ENCODE measurements around the gene CRHR1. TPM values are rescaled to one million over a fixed set of nuclear protein-coding genes. Genes with fewer than 3 reads are reported as not detected.

The CRHR1 gene
- polyA plus RNA-seq, 12 donors, result 0.27 to 0.72 (median 0.40) TPM; not detected in 8

DNA sequence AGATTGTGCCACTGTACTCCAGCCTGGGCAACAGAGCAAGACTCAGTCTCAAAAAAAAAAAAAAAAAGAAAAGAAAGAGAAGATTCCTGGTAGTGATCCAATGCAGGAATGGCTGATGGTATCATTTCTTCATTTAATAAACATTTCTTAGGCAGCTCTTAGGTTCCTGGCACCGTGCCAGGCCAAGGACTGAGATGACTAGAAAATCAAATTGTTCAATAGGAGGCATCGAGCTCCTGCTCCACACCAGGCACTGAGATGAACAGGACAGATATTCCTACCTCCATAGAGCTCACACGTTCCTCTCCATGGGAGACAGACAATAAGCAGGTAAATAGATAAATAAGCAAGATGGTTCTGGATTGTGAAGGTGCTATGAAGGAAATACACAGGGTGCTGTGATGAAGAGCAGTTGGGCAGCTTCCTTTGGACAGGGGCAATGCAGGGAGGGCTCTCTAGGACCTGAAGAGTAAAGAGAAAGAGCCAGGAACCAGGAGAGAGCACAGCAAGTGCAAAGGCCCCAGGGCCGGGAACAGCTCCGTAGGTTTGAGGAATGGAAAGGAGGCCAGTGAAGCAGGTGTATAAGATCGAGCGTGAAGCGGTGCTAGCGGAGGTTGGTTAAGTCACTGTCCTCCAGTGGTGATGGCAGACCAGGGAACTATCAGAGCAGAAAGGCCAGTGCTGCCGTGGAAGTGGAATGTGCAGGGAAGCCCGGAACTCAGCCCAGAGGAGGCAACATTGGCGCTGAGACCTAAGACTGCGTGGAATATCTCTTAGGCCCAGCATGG, 26.5 kb upstream of the CRHR1 start:
- DNase-seq, result no peak

DNA sequence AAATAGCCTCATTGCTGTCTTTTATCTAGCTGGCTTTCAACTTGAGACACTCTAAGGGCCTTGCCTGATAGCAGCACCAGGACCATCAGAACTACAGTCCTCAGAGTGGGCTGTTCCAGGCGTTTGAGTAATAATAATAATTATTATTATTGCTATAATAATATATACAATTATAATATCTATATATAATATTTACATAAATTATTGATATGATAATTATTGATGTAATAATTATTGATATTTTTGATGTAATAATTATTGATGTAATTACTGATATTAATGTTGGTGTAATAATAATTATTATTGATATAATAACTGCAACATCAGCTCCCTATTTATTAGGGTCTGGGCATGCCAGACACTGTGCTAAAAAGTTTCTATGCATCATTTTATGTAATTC, 25.6 kb upstream of the CRHR1 start:
- DNase-seq, result no peak

DNA sequence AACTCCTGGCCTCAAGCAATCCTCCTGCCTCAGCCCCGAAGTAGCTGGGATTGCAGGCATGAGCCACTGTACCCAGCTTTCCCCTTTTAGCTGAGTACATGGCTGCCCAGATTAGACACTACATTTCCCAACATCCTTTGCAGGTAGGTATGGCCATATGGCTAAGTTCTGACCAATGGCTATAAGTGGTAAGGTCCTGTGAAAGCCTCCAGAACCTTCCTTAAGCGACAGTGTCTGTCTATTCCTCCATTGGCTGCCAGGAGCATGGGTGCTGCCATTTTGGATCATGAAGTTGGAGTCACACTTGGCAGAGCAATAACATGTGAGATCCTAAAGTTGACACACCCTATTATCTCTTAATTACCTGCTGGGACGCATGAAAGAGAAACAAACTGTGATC, 24.4 kb upstream of the CRHR1 start:
- no peak for DNase-seq

DNA sequence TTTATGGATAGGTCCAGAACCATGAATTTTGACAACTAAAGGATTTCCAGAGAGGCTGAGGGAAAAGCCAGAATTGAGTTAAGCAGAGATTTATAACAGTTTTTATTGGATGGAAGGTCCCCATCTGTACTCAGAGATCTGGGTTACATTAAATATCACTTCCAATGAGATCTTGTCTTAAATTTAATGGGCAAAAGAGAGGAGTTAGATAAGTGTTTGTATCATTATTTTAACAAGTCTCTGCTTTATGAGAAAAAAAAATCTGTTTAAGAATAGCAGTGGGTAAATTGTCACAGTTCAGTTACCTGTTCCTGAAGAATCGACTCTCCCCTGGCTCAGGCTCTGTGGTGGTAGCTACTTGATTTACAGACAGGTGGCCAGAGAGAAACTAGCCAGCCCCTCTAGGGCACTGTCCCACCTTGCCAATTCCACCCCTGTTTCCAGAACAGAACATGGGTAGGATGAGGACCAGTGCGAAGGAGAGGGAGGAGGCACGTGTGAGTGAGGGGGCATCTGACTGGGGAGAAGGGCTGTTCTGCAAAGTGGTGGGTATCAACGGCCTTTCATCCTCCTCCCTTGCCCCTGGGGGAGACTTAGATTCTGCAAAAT, 22.1 kb upstream of the CRHR1 start:
- no peak for DNase-seq

DNA sequence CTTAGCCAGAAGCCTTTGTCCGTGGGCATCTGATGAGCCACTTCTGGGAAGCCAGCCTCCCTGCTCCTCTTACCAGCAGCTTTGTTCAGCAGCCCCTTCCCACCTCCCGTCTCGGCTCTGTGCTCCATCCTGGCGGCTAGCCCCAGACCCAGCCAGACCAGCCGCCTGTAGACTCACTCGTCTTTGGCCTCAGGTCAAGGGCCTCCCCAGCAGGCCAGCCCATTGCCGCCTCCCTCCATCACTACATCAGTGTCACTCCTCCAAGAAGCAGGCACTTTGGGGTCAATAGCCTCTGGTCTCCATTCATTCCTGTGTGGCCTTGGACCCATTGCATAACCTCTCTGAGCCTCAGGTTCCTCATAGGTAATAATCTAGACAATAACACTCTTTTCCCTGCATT, 20.9 kb upstream of the CRHR1 start:
- no peak for DNase-seq

DNA sequence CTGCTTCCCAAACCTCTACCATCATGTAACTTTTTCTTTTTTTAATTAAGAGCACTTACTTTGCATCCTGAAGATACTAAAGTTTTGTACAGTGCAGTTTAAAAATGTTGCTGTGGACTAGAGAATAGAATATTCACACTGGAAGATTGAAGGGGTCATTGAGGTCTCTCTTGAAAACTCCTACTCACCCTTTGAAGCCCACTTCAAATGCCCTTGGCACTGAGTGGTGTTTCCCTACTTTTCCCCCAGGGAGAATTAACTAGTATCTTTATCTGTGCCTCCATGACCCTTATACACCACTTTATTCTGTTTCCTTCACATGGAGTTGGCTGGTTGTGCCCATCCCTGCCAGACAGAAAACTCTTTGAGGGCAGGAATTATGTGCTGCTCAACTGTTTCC, 19.6 kb upstream of the CRHR1 start:
- no peak for DNase-seq

DNA sequence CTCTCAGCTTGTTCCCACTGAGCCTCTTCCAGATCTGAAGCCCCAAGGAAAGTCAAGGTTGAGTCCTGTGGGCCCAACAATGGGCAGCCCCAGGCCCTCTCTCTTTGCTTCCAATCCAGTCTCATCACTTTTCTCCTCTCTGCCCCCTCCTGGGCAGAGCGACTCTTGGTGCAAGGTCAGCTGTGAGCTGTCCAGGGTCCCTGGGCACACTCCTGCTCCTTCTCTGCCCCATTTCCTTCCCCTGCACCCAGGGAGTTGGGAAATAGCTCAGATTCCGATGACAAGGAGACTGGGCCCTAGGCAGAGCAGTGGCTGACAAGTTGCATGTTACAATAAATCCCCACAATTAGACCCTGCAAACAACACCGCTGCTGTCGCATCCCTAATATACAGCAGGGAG, 16.1 kb upstream of the CRHR1 start:
- DNase-seq, result no peak

DNA sequence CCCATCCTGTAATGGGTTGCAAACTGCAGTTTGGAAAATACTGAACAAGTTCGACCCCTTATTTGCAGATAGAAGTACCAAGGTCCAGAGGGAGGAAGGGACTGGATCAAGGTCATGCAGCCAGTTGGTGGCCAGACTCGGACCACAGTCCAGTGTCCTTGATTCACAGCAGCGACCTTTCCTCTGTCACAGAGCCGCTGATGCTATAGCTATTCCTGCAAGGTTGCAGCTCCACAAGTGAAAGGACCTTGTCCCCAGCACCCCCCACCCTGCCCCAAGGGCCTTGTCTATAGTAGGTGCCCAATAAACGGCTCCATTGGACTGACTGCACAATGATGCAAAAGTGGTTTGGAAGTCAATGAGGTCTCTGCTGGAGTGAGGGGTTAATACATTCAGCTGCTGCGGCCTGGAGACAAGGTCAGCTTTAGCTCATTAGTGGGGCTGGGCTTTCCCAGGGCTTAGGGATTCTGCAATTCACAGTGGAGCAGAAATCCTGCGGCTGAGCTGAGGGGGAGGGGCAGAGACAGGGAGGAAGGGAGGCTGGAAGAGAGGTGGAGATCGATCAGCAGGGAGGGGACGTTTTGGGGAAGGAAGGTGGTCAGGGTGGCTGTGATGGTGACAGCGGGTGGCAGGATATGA, 13.4 kb upstream of the CRHR1 start:
- DNase-seq, result no peak

DNA sequence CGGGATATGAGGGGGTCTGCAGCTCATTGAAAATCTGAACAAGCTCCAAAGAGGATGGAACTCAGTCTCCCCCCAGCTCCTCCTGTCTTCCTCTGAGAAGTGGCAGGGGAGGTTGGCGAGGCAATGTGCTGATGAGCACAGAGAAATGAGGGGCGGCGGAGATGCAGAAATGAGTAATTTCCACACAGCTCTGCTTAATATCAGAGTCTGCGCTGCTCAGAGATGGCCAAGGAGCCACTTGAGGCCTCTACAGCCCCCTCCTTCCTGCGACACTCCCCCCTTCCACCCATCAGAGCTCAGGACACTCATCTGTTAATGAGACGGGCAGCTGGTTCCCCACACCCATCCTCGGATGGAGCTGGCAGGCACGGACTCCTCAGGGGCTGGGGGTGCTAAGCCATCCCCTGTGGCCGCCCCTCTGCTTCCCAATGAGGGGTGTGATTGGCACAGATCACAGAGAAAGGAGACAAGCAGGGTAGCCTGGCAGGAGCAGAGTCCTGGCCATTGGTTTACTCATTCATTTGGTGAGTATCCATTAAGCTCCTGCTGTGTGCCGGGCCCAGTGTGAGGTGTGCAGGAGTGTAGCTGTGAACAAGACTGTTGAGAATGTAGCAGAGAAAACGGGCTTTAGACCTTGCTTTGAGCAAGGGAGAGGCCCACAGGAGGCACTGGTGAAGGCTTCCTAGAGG, 12.7 kb upstream of the CRHR1 start:
- no peak for DNase-seq

DNA sequence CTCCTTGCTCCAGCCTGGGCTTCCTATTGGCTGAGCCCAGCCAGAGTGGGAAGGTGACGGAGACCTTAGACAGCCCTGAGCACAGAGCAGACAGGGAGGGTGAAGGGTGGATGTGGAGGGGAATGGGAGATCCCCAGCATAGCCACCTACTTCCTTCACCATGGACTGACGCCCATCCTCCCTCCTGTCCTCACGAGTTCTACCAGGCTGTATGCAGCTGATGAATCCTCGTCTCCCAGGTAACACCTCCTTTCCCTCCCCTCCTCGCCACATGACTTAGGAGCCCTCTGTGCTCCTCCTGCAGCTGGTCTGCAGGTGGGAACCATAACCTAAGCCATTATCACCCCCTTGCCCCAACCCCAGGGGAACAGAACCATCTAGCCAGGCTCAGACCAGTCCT, 9.0 kb upstream of the CRHR1 start:
- no peak for DNase-seq

DNA sequence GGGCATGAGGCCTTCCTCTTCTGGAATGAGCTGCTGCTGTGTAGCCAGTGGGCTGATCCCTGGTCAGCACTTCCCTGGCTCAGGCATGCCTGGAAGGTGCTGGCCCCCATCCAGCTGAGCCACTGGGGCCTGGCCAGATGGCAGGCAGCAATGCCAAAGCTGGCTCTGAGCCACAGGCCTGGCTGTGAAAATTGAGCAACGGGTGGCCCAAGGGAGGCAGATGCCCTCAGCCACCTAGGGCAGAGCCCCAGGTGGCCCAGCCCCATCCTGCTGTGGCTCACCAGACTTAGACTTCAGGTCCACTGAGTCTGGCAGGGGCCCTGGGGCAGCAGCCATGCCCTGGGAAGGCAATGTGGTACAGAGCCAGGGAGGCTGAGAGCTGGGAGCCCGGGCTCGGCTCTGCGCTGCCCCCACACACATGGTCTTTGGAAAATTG, 8.5 kb upstream of the CRHR1 start:
- DNase-seq, result no peak

DNA sequence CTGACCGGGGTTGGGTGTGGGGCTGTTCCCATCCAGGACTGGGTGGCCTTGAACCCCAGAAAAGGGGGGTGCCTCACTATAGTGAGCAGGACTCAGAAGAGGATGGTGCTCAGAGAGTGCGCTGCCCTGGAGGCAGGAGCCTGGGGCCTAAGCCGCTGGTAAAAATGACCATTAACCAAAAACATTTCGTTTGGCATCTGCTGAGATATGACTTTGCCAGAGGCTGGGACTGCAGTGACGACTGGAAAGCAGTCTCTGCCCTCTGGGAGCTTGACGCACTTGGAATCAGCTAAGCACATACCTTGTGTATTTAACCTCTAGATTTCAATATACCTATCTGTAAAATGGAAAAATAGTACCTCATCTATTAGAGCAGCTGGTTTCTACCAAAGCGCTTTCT, 7.2 kb upstream of the CRHR1 start:
- DNase-seq, result no peak

DNA sequence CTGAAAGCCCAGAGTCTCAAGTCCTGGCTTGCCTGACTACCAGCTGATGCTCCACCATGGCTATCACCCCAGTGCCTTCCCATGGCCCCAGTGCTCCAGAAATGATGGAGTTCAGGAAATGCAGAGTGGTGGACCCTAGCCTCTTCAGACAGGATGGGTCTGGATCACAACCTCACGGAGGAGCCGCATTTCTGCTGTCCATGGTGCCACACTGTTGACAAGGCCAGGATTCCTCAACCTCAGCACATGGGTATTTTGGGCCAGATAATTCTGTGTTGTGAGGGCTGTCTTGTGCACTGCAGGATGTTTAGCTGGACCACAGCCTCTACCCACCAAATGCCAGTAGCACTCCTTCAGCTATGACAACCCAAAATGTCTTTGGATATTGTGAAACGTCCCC, 6.7 kb upstream of the CRHR1 start:
- no peak for DNase-seq

DNA sequence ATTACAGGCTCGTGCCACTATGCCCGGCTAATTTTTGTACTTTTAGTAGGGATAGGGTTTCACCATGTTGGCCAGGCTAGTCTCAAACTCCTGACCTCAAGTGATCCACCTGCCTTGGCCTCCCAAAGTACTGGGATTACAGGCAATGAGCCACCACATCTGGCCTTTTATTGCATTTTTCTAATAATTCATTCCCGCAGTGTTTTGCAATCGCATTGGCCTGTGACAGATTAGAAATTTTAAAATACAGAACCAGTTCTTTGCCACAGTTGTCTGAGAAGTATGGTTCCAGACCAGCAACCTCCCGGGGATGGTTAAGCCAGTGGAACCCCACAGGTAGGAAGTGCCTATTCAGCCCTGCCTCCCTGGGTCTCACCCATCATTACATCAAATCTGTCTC, 3.2 kb upstream of the CRHR1 start:
- no peak for DNase-seq

DNA sequence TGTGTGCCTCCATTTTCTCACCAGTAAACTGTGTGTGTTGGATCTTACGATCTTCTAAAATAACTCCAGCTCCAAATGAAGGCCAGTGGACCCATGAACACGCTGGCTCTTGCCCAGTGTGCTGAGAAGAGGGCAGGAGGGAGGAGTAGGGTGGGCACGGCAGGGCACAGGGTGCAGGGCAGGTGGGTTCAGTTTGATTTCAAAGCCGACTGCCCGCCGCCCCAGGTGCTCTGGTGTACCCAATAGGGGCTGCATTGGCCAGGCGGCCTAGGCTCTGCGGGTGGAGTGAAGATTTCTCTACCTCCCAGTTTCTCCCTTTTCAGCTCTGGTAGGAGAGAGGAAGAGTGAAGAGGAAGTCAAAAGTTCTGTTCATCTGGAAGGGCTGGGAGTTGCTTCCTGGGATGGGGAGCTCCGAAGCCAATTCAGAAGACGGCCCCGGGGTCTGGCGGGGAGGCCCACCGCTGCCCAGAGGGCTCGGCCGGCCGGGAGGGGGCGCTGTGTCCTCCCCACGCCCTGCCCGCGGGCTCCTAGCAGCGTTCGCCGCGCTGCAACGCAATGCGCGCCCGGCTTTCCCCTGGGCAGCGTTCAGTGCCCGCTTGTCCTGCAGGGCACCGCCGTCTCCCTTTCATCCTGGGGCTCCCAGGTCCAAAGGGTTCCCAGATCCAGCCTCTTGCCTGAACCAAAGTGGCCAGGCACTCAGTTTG, 1.1 kb upstream of the CRHR1 start:
- no peak for DNase-seq

DNA sequence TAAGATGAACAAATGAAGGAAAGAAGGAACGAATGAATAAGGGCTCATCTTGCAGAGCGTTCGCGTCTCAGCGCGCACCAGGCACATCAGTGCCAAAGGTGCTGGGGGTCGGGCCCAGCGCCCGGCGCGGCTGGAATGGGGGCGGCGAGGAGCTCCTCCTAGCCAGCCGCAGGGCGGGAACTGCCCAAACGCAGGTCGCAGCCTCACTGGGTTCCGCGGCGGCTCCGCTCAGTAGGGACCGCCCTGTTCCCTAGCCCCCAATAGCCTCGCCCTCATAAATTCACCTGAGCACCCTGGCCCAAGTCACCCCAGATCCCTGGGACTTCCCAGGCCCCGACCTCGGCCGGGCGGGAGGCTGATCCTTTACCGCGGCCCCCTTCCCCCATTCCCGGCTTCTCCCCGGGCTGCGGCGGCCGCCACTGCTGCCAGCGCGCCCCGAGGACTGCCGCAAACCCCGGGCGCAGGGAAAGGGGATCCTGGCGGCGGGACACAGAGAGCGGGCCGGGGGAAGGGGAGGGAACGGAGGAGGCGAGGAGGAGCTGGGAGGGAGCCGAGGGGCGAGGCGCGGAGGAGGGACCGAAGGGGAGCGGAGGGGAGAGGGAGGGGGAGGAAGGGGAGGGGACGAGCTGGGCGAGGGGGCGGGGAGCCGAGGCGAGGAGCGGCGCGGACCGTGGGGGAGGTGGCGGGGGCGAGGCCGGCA, 377 bp upstream of the CRHR1 start:
- no peak for DNase-seq

DNA sequence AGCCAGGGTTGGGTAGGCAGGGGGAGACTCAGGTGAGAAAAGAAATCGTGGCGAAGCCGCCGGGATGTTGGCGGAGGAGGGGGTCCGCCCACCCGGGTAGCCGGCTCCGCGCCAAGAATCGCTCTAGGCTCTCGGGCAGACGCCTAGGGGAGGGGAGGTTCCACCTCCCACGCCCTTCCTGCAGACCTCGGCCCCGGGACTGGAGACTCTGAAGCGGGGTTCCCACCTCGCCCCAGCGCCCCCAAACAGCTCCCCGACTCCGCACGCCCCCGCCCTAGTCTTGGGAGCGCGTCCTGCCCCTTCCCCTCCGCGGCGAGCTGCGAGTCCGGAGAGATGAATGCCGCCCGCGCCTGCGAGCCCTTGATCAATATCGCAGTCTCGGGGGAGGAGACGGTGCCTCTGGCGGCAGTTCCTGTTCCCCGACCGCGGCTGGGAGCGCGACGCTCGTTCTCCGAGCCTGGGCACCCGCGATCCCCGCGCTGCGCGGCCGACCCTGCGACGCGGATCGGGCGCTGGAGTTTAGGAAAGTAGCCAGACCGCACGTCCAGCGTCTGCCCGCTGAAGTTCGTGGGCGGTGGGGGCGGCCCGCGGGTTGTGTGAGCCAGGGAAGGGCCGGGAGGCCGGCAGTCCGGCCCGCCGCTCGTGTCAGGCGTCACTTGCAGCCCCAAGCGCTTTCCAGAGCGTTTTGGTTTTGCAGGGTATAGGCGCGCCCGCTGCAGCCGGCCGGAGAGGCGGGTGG, 790 bp downstream of the CRHR1 start:
- no peak for DNase-seq

DNA sequence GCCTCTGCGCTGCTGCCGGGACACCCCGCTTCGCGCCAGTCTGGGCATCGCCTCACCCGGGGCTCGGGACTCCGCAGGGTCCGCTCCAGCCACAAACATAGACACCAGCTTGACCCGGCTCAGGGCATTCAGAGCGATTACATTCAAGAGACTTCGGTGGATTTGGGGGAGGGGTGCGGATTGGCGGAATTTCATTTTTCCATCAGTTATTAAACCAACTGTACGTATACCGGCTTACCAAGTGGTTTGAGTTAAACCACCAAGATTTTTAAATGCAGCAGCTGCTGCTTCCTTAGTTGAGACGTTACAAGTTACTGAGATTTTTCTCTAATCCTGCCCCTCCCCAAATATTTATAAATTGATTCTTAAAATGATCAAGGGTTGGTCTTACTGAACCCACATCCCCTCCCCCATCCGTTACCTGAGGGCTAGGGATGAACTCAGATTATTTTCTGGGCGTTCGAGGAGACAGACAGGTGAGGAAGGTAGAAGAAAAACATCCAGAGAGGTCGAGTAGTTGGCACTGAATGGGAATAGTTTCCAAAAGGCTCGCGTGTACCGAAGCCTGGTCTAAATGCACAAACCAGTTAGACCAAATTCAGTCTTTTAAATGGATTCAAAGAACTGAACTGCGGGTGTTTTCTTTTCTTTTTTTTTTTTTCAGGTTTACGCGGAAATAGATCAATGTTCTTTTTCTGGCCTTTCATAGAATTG, 1.5 kb downstream of the CRHR1 start:
- no peak for DNase-seq

DNA sequence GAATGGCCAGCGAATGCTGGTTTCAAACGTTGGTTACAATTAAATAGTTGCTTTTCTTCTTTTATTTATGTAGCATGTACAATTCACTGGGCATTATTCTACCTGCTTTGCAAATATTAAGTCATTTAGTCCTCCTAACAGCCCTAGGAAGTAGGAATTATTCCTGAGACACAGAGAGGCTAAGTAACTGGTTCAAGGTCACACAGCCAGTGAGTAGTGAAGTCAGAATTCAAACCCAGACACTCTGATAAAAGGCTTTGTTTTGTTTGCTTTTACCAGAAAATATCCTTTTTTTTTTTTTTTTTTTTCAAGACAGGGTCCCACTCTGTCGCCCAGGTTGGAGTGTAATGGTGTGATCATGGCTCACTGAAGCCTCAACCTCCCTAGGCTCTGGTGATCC, 2.2 kb downstream of the CRHR1 start:
- no peak for DNase-seq

DNA sequence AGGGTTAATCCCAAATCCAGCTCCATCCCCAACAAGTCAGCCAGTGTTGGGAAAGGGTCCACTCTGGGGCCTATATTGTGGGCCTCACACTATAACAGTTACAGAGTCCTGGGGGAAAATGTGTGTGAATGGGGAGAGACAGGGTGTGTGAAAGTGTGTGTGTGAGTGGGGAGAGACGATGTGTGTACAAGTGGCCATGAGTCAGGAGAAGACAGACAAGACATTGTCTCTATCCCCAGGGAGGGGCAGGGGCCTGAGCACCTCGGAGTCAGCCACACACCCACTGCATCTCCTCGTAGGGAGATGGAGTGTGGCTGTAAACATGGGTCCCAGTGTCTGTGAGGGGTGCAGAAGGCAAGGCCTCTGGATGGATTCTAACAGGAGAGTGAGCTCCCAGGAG, 2.9 kb downstream of the CRHR1 start:
- DNase-seq, result no peak
